Adrenal gland (tissue), 5 donors: ENCODE data around the gene KMT2C.

Source experiments
- POLR2A ChIP-seq, 2 donors: fragments of 450-650 bp; IDR thresholded peaks; one replicate each; pipeline ENCODE4 v1.6.1; 2017; ENCODE audit warnings: antibody characterized with exemption in 2 of 2, mild to moderate bottlenecking in 2 of 2, moderate library complexity in 1 of 2
- TF ChIP-seq, protein P1 (sequence below), 6 experiments: fragments of 450-650 bp in 4 of 6; fragments of 200-600 bp in 2 of 6; sonication (generic) in 1 of 6; IDR thresholded peaks; 1 replicate in 5 of 6; 2 replicates in 1 of 6; pipeline versions ENCODE4 v1.5.1 to v1.8.0; 2016 to 2021; ENCODE audit warnings: antibody characterized with exemption in 6 of 6, mild to moderate bottlenecking in 2 of 6, moderate library complexity in 1 of 6
- donor health status: DM: no; HTN: no; CAD: no.

DNA sequence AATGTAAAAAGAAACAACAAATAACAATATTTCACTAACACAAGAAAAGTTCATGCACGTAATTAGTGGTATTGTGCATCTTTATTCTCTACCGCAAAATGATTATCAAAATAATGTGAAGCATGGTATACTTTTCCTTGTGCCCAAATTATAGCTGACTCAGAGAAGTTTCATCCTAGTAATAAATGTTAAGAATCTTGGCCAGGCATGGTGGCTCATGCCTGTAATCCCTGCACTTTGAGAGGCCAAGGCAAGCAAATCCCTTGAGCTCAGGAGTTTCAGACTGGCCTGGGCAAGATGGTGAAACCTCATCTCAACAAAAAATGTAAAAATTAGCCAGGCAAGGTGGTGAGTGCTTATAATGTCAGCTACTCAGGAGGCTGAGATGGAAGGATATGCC is 105.0 kb downstream of the KMT2C start:
- TF ChIP-seq, protein P1, sequence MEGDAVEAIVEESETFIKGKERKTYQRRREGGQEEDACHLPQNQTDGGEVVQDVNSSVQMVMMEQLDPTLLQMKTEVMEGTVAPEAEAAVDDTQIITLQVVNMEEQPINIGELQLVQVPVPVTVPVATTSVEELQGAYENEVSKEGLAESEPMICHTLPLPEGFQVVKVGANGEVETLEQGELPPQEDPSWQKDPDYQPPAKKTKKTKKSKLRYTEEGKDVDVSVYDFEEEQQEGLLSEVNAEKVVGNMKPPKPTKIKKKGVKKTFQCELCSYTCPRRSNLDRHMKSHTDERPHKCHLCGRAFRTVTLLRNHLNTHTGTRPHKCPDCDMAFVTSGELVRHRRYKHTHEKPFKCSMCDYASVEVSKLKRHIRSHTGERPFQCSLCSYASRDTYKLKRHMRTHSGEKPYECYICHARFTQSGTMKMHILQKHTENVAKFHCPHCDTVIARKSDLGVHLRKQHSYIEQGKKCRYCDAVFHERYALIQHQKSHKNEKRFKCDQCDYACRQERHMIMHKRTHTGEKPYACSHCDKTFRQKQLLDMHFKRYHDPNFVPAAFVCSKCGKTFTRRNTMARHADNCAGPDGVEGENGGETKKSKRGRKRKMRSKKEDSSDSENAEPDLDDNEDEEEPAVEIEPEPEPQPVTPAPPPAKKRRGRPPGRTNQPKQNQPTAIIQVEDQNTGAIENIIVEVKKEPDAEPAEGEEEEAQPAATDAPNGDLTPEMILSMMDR (IDR thresholded peaks at IDR 0.05) = no peak
- TF ChIP-seq POLR2A (IDR thresholded peaks at IDR 0.05) = no peak
